ENCODE measurements around the gene C19orf73.

- TF ChIP-seq POLR2A (IDR thresholded peaks at IDR 0.05; ENCODE audit: borderline replicate concordance, extremely low read depth, insufficient read depth, insufficient read length) = peak; percentile 50
- TF ChIP-seq, protein P1, sequence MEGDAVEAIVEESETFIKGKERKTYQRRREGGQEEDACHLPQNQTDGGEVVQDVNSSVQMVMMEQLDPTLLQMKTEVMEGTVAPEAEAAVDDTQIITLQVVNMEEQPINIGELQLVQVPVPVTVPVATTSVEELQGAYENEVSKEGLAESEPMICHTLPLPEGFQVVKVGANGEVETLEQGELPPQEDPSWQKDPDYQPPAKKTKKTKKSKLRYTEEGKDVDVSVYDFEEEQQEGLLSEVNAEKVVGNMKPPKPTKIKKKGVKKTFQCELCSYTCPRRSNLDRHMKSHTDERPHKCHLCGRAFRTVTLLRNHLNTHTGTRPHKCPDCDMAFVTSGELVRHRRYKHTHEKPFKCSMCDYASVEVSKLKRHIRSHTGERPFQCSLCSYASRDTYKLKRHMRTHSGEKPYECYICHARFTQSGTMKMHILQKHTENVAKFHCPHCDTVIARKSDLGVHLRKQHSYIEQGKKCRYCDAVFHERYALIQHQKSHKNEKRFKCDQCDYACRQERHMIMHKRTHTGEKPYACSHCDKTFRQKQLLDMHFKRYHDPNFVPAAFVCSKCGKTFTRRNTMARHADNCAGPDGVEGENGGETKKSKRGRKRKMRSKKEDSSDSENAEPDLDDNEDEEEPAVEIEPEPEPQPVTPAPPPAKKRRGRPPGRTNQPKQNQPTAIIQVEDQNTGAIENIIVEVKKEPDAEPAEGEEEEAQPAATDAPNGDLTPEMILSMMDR (IDR thresholded peaks at IDR 0.05 in 2 of 3, conservative IDR thresholded peaks at IDR 0.05 in 1 of 3; ENCODE audit: borderline replicate concordance in 1 of 3, insufficient read depth in 1 of 3, low read depth in 2 of 3, low read length in 2 of 3) = no peak
- TF ChIP-seq EZH2 (IDR thresholded peaks at IDR 0.05) = no peak
These were observed 31.4 kb upstream of the C19orf73 start for GRCh38 chr19:49150106-49150943.
